Measurements from ENCODE around the gene ERC2.

Gene ERC2

DNA sequence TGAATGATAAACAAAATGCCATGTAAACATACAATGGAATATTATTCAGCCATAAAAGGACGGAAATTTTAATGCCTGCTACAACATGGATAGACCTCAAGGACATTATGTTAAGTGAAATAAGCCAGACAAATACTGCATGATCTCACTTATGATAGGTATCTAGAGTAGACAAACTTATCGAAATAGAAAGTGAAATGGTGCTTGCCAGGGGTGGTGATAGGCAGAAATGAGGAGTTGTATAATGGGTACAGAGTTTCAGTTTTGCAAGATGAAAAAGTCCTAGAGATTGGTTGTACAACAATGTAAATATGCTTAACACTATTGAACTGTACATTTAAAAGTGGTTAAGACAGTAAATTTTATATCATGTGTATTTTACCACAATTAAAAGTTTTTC, 287.8 kb downstream of the ERC2 start:
- DNase-seq, result no peak

- DNase-seq, result no peak
These were observed 294.7 kb downstream of the ERC2 start for GRCh38 chr3:56173601-56174000.

DNA sequence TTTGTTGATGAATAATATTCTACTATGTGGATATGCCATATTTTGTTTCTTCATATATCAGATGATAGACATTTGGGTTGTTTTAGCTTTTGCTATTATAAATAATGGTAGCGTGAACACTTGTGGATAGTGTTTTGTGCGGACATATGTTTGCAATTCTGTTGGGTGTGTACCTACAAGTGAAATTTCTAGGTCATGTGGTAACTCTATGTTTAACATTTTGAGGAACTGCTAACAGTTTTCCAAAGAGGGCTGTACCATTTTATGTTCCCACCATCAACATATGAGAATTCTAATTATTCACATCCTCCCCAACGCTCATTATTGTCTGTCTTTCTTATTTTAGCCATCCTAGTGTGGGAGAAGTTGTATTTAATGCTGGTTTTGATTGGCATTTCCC, 303.8 kb downstream of the ERC2 start:
- no peak for DNase-seq

DNA sequence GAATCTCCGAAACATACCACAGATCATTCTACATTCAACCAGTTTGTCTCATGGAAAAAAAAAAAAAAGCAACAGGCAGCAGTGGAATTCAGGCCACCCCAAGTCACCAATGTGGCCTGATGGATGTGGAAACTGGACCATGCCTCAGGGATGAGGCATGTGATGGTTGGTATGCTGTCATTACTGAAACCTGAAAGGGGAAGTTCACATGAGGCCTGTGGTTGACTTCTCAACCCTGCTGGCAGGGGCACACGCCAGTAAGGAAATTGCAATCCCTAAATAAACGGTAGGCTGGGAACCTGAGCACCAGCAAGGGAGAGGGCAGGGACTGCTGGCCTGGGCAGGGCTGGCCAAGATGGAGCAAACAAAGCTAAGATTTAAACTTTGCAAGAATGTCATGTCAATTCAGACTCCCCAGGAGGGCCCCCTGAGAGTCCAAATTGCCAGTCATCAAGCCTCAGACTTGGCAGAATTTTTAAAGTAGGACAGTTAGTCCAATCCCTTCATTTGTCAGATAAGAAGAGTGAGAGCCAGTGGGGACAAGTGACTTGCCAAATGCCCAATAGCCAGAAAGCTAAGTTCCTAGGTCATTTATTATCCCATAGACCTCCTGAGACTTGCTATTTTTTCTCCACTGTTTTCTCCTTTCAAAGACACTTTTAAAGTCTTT, 310.4 kb downstream of the ERC2 start:
- DNase-seq, result no peak

DNA sequence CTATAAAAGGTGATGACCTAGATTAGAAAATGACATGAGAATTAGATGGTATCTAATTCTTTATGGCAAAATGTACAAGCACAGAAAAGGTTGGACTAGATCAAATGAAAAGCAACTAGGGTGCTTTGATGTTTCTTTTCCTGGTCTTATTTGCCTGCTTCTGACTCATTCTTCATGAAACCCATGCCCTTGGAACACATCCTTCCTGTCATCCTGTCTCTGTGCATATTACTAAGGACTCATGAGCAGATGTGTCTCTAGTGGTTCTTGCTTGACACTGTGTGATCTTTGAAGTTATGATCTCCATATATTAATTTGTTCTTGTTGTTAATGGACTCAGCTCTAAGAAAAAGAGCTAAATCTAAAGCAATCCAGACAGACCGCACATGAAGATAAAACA, 314.0 kb downstream of the ERC2 start:
- DNase-seq, result no peak

DNA sequence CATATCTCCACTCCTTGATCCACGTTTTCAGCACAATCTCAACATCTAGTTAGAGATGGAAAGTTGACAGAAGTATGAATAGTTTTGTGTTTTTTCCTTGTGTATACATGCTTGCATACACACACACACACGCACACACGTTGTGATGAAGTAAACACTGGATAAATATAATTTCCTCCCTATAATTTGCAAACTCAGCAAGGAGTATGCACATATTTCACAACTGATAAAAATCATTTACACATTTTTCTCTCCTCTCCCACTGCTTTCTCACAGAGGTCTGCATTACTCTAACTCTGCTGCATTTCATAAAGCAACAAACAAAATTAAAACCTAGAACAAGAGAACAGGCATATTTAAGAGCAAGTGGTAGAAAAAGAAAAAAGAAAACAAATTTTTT, 320.9 kb downstream of the ERC2 start:
- DNase-seq, result no peak

- DNase-seq, result no peak
These were observed 322.9 kb downstream of the ERC2 start for GRCh38 chr3:56145410-56145809.

DNA sequence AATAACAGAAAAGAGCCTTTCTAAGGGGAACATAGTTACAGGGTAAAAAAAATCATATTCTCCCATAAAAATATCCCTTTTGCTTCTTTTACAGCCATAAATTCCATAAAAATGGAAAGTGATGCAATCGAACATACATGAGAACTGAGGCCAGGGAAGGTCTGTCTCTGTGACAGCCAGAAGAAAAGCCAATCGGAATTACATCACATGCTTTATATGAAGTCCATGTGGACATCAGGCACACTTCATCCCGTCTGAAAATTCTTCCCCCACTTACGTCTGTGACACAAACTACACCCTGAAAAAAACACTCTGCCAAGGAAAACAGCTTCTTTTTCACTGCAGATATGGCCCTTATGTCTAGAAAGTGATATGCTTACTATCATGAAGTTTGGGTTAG, 323.5 kb downstream of the ERC2 start:
- DNase-seq, result no peak

DNA sequence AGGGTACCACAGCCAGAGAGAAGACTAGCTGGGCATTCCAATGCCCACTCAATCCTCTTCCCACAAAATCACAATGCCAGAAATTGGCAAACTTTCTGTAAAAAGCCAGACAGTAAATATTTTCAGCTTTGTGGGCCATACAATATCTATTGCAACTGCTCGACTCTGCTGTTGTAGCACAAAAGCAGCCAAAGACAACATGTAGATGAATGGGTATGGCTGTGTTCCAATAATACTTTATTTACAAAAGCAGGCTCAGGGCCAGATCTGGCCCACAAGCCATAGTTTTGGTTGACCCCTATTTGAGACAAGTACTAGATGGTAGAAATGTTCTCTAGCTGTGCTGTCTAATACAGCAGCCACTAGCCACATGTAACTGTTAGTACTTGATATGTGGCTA, 330.9 kb downstream of the ERC2 start:
- no peak for DNase-seq

- no peak for DNase-seq
These were observed 331.8 kb downstream of the ERC2 start for GRCh38 chr3:56136514-56136913.

DNA sequence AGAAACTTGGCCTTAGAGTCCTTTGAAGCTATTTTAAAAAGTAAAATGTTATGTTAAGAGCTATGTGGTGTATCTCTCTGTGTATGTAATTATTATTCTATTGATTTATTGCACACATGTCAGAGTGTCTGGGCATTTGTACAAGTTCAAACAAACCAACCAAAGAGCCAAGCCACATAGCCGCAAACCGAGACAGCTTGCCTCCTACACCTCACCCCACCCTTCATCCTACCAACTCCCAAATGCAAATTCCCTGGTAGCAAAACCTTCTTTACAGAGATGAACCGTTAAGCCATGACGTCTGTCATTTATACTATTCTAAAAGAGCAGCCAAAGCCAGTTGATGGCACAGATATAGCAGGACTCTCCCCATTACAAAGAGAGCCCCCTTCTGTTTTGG, 332.3 kb downstream of the ERC2 start:
- DNase-seq, result no peak

DNA sequence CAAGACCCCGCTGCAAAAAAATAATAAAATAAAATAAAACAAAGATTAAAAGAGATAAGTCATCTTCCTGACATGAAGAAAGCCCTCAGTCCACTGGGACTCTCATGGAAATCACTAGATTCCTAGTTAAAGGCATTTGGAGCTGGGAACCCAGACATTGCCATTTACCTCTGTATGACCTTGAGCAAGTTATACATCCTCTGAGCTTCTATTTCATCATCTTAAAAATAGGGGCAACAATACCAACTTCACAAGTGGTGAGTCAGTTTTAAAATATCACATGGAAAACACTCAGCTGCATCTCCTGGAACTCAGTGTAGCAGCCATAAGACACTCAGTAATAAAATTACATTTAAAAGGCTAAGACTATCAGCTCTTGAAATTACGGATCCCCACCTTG, 334.8 kb downstream of the ERC2 start:
- DNase-seq, result no peak

- DNase-seq, result no peak
These were observed 335.5 kb downstream of the ERC2 start for GRCh38 chr3:56132762-56133161.

- DNase-seq, result peak; percentile 4
These were observed 336.2 kb downstream of the ERC2 start for GRCh38 chr3:56131974-56132590.

DNA sequence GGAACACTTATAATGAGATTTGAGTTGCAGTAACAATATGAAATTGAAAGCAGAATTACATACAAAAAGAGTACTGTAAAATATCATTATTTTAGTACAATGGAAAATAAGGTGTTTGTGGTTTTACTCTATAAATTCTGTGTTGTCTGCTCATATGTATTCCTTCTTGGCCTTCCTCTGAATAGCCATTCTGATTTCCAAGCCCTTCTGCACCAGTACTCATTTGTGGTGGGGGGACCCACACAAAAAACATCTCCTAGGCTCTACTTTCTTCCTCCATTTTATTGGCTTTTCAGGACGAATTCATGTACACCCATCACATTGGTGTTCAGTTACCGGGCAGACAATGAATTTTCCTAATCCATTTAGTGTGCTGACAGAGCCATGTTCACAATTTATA, 338.2 kb downstream of the ERC2 start:
- no peak for DNase-seq

DNA sequence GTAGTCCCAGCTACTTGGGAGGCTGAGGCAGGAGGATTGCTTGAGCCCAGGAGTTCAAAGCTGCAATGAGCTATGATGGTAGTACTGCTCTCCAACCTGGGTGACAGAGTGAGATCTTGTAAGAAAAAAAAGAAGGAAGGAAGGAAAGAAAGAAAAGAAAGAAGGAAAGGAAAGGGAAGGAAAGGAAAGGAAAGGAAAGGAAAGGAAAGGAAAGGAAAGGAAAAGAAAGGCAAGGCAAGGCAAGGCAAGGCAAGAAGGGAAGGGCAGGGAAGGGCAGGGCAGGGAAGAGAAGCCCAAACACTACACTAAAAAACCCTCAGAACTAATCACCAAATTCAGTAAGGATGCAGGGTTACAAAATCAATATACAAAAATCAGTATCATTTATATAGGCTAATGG, 341.6 kb downstream of the ERC2 start:
- DNase-seq, result no peak

GRCh38 chr3:56125358-56126005, 342.8 kb downstream of the ERC2 start:
- no peak for DNase-seq

- DNase-seq, result no peak
These were observed 343.7 kb downstream of the ERC2 start for GRCh38 chr3:56124546-56124945.

DNA sequence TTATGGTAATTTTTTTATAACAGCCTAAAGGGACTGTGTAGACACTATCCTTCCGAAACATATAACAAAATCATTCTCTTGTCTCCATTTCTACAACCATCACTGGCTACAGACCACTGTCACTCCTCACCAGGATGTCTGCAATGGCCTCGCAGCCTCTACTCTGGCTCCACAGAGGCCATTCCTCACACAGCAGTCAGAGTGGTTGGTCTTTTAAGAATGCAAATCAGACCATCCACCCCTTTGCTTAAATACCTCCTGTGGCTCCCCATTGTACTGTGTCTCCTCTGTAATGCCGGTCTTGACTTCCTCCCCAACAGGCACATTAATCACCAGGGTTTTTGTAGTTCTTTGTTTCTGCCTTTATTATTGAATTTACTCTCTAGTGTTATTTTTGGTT, 344.8 kb downstream of the ERC2 start:
- no peak for DNase-seq

- no peak for DNase-seq
These were observed 345.4 kb downstream of the ERC2 start for GRCh38 chr3:56122911-56123310.

DNA sequence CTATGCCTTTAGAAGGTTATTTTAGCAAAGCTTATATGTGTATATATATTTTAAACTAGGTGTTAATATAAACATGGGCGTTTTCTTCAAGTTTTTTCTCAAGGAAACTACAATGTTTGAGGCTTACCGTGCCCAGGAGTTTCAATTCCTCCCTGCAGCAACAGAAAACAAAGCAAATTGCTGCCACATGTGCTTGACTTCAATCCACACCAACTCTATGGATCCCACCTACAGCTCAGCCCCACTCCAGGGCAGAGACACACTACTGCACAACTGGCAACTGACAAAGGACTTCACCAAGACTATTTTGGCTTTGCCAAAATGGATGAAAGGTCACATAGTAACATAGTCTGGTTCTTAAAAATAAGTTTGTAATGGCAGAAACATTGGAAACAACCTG, 346.6 kb downstream of the ERC2 start:
- DNase-seq, result no peak

- no peak for DNase-seq
These were observed 348.5 kb downstream of the ERC2 start for GRCh38 chr3:56119575-56120349.

GRCh38 chr3:56118968-56119367, 349.3 kb downstream of the ERC2 start:
- no peak for DNase-seq

GRCh38 chr3:56115698-56116097, 352.6 kb downstream of the ERC2 start:
- DNase-seq, result no peak
